Measurements from ENCODE around the gene SMCO2.

- TF ChIP-seq CTCF (IDR thresholded peaks at IDR 0.05 in 2 of 3, conservative IDR thresholded peaks at IDR 0.05 in 1 of 3; ENCODE audit: borderline replicate concordance in 1 of 3, insufficient read depth in 1 of 3, low read depth in 2 of 3, low read length in 2 of 3) (no peak), POLR2A (IDR thresholded peaks at IDR 0.05; ENCODE audit: borderline replicate concordance, extremely low read depth, insufficient read depth, insufficient read length) (no peak), POLR2AphosphoS5 (IDR thresholded peaks at IDR 0.05; ENCODE audit: low read depth, low read length) (no peak), ZBTB33 (IDR thresholded peaks at IDR 0.05; ENCODE audit: extremely low read depth, insufficient replicate concordance, low read length) (no peak), EZH2 (IDR thresholded peaks at IDR 0.05) (no peak), SIN3A (IDR thresholded peaks at IDR 0.05; ENCODE audit: low read depth) (no peak), REST (IDR thresholded peaks at IDR 0.05; ENCODE audit: low read depth) (no peak)
These were observed 21.2 kb upstream of the SMCO2 start for GRCh38 chr12:27425306-27425705.
